ENCODE data around the gene PCDHGA8.

GRCh38 chr5:141393267-141393666 is 834 bp downstream of the PCDHGA8 start:
- TF ChIP-seq CTCF (IDR thresholded peaks at IDR 0.05) (no peak), POLR2A (IDR thresholded peaks at IDR 0.05) (no peak)

Measured in heart left ventricle (tissue), 13 donors.